HG02571 (cell line): ENCODE data around the gene DPYD.

Experiments used
- ATAC-seq: cut with Tn5 transposase; IDR thresholded peaks from one replicate; pipeline ENCODE4 v1.9.1; 2021; ENCODE audit warnings: mild to moderate bottlenecking, moderate library complexity; ENCODE audit not compliant: unreplicated experiment

Gene DPYD

GRCh38 chr1:97112442-97112841, 808.4 kb downstream of the DPYD start:
- ATAC-seq, result no peak

GRCh38 chr1:97108179-97108578, 812.7 kb downstream of the DPYD start:
- no peak for ATAC-seq

GRCh38 chr1:97105531-97105930, 815.3 kb downstream of the DPYD start:
- ATAC-seq, result no peak

- no peak for ATAC-seq
Observed at GRCh38 chr1:97101509-97101908, 819.3 kb downstream of the DPYD start.

- no peak for ATAC-seq
Observed at GRCh38 chr1:97097404-97097925, 823.4 kb downstream of the DPYD start.

GRCh38 chr1:97095764-97096163, 825.1 kb downstream of the DPYD start:
- ATAC-seq, result no peak

- ATAC-seq, result no peak
Observed at GRCh38 chr1:97094247-97094972, 826.4 kb downstream of the DPYD start.

- no peak for ATAC-seq
Observed at GRCh38 chr1:97093741-97094140, 827.1 kb downstream of the DPYD start.

- no peak for ATAC-seq
Observed at GRCh38 chr1:97092824-97093223, 828.0 kb downstream of the DPYD start.

- no peak for ATAC-seq
Observed at GRCh38 chr1:97091679-97092078, 829.2 kb downstream of the DPYD start.

- ATAC-seq, result no peak
Observed at GRCh38 chr1:97091263-97091662, 829.6 kb downstream of the DPYD start.

- ATAC-seq, result no peak
Observed at GRCh38 chr1:97090725-97091124, 830.1 kb downstream of the DPYD start.

GRCh38 chr1:97089173-97089572, 831.7 kb downstream of the DPYD start:
- no peak for ATAC-seq

GRCh38 chr1:97088391-97088790, 832.4 kb downstream of the DPYD start:
- ATAC-seq, result no peak

GRCh38 chr1:97084546-97084945, 836.3 kb downstream of the DPYD start:
- no peak for ATAC-seq

GRCh38 chr1:97082160-97082848, 838.5 kb downstream of the DPYD start:
- no peak for ATAC-seq

GRCh38 chr1:97078872-97079271, 842.0 kb downstream of the DPYD start:
- no peak for ATAC-seq

- no peak for ATAC-seq
Observed at GRCh38 chr1:97077221-97077620, 843.6 kb downstream of the DPYD start.

GRCh38 chr1:97074771-97075170, 846.1 kb downstream of the DPYD start:
- ATAC-seq, result no peak

- no peak for ATAC-seq
Observed at GRCh38 chr1:97073936-97074335, 846.9 kb downstream of the DPYD start.

- ATAC-seq, result no peak
Observed at GRCh38 chr1:97073169-97073568, 847.7 kb downstream of the DPYD start.

GRCh38 chr1:97071173-97071572, 849.7 kb downstream of the DPYD start:
- ATAC-seq, result no peak
